Activated CD8-positive, alpha-beta memory T cell treated with anti-CD3 and anti-CD28 coated beads, Interleukin-2, amount 50 U/mL, for 1 hour (primary cell): Measurements from ENCODE around the gene PANX2.
A peak's percentile ranks its signal among the peaks of the same experiment; 100 is the strongest.

Source experiments
- DNase-seq: peaks from one replicate; pipeline ENCODE4 v3.0.0-alpha.2; 2020; ENCODE audit errors: extremely low read depth

The PANX2 gene

GRCh38 chr22:50183141-50183971, 12.8 kb downstream of the PANX2 start:
- DNase-seq: no peak

- DNase-seq: no peak
These were observed 13.7 kb downstream of the PANX2 start for GRCh38 chr22:50184004-50184901.

- no peak for DNase-seq
These were observed 14.4 kb downstream of the PANX2 start for GRCh38 chr22:50184902-50185374.

- peak; percentile 77 for DNase-seq
These were observed 15.0 kb downstream of the PANX2 start, which contains the start of gene TRABD for GRCh38 chr22:50185375-50186087. TRABD (plus strand) TSS chr22:50185913; CDS start chr22:50193061, 7,148 bp downstream.

GRCh38 chr22:50186181-50186714, 15.7 kb downstream of the PANX2 start:
- DNase-seq: no peak

GRCh38 chr22:50186761-50187523, 16.4 kb downstream of the PANX2 start:
- no peak for DNase-seq

GRCh38 chr22:50188356-50188755, 17.8 kb downstream of the PANX2 start:
- DNase-seq: no peak

- DNase-seq: no peak
These were observed 18.8 kb downstream of the PANX2 start for GRCh38 chr22:50189184-50189848.

- no peak for DNase-seq
These were observed 19.3 kb downstream of the PANX2 start for GRCh38 chr22:50189849-50190181.

GRCh38 chr22:50190182-50190940, 19.8 kb downstream of the PANX2 start:
- peak; percentile 59 for DNase-seq

- peak; percentile 85 for DNase-seq
These were observed 20.6 kb downstream of the PANX2 start for GRCh38 chr22:50190941-50191741.

GRCh38 chr22:50192436-50193204, 22.1 kb downstream of the PANX2 start:
- DNase-seq: peak; percentile 40

- no peak for DNase-seq
These were observed 23.1 kb downstream of the PANX2 start for GRCh38 chr22:50193621-50194020.

- DNase-seq: no peak
These were observed 23.7 kb downstream of the PANX2 start for GRCh38 chr22:50194037-50194805.

GRCh38 chr22:50196256-50196655, 25.7 kb downstream of the PANX2 start:
- DNase-seq: no peak

GRCh38 chr22:50197000-50197800, 26.7 kb downstream of the PANX2 start:
- DNase-seq: no peak
